Measurements from ENCODE around the gene OLFML3.

DNA sequence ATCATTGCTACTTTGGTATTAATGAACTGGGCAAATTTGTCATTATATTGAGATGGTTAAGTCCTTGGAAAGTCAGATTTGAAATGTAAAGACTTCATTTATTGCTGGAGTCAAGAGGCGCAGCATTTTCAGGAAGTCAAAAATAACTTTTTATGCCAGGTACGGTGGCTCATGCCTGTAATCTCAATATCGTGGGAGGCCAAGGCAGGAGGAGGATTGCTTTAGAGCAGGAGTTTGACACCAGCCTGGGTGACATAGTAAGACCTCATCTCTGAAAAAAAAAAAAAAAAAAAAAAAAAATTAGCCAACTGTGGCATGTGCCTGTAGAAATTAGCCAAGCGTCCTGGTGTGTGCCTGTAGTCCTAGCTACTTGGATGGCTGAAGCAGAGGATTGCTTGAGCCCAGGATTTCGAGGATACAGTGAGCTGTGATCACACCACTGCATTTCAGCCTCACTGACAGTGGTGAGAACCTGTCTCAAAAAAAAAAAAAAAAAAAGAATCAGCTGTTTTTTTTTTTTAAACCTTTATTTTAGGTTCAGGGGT lies 44.7 kb upstream of the OLFML3 start:
- TF ChIP-seq, protein P1, sequence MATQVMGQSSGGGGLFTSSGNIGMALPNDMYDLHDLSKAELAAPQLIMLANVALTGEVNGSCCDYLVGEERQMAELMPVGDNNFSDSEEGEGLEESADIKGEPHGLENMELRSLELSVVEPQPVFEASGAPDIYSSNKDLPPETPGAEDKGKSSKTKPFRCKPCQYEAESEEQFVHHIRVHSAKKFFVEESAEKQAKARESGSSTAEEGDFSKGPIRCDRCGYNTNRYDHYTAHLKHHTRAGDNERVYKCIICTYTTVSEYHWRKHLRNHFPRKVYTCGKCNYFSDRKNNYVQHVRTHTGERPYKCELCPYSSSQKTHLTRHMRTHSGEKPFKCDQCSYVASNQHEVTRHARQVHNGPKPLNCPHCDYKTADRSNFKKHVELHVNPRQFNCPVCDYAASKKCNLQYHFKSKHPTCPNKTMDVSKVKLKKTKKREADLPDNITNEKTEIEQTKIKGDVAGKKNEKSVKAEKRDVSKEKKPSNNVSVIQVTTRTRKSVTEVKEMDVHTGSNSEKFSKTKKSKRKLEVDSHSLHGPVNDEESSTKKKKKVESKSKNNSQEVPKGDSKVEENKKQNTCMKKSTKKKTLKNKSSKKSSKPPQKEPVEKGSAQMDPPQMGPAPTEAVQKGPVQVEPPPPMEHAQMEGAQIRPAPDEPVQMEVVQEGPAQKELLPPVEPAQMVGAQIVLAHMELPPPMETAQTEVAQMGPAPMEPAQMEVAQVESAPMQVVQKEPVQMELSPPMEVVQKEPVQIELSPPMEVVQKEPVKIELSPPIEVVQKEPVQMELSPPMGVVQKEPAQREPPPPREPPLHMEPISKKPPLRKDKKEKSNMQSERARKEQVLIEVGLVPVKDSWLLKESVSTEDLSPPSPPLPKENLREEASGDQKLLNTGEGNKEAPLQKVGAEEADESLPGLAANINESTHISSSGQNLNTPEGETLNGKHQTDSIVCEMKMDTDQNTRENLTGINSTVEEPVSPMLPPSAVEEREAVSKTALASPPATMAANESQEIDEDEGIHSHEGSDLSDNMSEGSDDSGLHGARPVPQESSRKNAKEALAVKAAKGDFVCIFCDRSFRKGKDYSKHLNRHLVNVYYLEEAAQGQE (IDR thresholded peaks at IDR 0.05; ENCODE audit: insufficient read depth in 1 of 2, low read depth in 2 of 2, low read length in 2 of 2), result no peak
- TF ChIP-seq POLR2AphosphoS5 (IDR thresholded peaks at IDR 0.05; ENCODE audit: low read depth, low read length), result no peak
- no peak for TF ChIP-seq SIN3A (IDR thresholded peaks at IDR 0.05; ENCODE audit: borderline replicate concordance, insufficient read depth, low read length)

Data from PFSK-1 (cell line).